ENCODE data around the gene SLC16A13.
"Not testable (repeated sequence)": the region's sequence is repeated elsewhere in the genome, so short reads cannot be mapped to it uniquely, and the experiment has no call there.

SLC16A13 gene

DNA sequence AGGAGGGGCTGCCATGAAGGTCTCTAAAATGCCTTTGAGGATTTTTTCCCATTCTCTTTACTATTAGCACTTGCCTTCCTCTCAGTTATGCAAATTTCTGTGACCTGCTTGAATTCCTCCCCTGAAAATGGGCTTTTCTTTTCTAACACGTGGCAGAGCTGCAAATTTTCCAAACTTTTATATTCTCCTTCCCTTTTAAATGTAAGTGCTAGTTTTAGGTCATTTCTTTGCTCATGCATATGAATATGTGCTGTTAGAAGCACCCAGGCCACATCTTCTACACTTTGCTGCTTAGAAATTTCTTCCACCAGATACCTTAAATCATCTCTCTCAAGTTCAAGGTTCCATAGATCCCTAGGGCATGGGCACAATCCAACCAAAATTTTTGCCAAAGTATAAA, 32.5 kb downstream of the SLC16A13 start:
- no peak for DNase-seq

DNA sequence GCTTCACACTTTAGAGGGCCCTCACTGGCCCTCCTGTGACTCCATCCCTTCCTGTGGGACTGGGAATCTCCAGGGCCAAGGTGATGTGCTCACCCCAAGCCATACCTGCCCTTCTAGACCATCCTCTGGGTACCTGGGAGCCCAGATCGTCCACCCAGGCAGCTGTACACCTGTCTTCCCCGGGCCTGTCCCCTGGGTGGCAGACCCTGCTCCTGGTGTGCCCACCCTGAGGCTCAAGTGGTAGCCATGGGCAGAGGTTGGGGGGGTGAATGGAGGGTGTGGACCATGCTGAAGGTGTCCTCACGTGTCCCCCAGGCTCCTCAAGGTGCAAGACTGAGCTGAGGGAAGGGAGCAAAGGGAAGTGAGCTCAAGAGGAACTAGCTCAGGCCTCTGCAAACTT, 34.9 kb downstream of the SLC16A13 start:
- no peak for DNase-seq

DNA sequence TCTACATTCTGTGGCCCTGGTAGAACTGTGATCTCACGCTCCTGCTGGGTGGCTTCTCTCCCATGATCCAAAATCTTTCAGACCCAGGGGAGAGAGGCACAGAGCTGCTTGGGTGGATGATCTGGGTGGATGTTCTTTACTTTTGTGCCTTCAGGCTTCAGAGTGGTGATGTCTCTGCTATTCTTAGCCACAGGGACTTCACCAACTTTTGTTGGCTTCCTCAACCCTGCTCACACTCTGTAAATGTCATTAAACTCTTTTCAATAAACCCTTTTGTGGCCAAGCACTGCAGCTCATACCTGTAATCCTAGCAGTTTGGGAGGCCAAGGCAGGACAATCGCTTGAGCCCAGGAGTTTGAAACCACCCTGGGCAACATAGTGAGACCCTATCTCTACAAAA, 36.6 kb downstream of the SLC16A13 start:
- no peak for DNase-seq

DNA sequence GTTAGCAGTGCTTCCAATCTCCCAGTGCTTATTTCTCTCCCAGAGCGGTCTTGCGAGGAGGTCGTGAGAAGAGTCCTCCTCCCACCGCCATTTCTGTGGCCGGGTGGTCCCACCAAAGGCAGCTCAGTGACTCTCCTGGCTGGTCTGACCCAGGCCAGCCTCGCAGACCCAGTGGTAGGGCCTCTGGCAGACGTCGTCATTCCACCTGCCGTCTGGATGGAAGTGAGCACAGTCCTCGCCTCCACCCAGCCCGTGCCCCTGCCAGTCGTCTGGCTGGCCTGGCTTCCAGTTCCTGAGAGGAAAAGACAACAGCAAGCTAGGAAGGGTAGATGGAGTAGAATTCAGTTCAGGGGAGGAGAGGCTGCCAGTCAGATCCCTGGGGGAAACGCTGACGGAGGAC, 39.1 kb downstream of the SLC16A13 start:
- no peak for DNase-seq

DNA sequence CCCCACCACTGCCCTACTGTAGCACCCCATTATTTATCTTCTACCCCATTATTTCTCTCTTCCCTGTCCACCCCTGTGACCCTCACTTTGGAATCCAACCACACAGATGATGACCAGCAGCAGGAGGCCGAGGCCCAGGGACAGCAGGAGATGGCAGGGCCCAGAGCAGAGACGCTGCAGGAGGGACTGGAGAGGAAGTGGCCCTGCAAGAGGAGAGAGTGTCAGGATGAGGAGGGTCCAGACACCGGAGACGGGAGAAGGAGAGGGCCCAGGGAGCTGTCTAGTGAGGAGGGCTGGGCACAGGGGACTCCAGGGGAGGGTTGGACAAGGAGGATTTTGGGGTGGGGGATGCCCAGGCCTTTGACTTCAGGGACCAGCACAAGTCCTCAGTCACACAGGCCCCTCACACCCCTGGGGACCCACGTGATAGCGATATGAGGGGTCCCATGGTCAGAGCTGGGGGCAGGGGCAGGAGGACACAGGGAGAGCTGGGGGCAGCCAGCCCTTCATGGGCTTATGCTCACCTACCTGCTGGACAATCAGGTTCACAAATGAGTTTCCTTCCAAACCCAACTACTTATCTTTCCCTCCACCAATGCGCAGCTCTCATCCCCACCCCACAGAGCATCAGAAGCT, 42.2 kb downstream of the SLC16A13 start:
- DNase-seq, result no peak

DNA sequence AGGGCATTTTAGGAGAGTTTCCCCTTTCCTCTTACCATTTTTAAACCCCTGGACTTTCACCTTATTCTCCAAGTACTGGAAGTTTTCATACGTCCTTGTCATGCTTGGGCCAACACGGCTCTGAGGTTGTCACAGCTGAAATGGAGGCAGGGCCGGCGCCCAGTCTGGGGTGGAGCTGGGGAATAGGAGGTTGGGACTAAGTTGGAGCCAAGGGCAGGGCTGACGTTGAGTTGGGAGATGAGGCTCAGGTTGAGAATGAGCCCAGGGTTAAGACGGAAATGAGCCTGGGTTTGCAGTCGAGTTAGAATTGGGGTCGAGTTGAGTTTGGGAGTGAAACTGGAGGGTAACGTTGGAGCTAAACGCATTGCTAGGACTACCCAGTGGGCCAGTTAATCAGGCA, 42.9 kb downstream of the SLC16A13 start:
- DNase-seq, result no peak

DNA sequence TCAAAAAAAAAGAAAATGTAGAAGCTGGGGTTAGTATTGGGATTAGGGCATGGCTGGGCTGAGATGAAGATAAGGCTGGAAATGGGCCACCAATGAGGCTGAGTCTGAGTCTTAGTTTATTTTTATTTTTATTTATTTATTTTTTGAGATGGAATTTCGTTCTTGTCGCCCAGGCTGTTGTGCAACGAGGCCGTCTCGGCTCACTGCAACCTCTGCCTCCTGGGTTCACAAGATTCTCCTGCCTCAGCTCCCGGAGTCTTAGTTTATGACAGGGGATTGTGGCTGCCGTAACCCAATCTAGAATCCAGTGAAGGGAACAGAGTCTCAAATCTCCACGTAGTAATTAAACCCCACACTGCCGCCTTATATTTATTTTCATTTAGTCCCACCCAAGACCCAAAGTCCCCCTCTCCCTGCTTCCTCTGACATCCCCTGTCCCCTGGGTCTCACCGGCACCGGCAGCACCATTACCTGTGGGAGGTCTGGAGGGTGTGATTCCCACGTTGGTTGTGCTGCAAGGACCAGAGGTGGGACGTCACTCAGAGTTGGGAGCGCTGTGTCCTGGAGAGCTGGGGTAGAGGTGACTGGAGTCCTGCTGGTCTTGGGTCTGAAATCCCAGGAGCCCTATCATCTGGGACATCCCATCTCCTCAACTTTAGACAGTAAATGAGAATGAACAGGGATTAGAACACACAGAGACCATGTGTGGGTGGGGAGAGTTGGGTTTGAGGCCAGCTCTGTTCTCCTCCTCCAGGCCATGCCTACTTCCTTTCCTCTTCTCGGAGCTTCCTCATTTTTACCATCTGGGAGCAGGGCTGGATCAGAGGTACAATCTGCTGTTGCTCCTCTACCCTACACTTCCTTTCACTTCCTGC, 44.0 kb downstream of the SLC16A13 start, which contains the start of gene CLEC10A:
TSS of gene CLEC10A (minus strand) at position 671 of the 875 bp plus-strand sequence. CDS start 1,439 bp downstream, outside the sequence.
- DNase-seq, result no peak

DNA sequence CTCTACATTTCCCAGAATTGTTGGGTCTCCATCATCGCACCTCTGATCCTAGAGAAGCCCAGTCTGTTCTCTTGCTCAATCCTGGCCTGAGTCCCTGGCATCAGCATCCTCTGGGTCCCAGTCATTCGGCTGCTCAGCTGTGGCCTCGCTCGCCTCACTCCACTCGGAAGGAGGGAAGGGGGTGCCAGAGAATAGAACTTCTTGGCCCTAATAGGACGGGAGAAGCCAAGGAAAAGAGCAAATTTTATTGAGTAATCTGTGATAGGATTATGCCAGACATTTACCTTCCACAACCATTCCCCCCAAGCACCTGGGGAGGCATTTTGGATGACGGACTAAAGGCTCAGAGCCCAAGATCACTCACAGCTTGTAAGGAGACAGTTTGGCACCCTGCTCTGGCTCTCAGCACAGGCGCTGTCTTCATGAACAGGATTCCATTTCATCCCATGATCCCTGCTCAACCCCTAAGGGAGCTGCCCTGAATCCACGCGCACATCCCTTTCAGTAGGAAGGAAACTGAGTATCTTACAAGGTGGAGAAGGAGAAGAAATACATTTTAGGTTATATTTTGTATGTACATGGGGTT, 44.7 kb downstream of the SLC16A13 start:
- DNase-seq, result no peak

DNA sequence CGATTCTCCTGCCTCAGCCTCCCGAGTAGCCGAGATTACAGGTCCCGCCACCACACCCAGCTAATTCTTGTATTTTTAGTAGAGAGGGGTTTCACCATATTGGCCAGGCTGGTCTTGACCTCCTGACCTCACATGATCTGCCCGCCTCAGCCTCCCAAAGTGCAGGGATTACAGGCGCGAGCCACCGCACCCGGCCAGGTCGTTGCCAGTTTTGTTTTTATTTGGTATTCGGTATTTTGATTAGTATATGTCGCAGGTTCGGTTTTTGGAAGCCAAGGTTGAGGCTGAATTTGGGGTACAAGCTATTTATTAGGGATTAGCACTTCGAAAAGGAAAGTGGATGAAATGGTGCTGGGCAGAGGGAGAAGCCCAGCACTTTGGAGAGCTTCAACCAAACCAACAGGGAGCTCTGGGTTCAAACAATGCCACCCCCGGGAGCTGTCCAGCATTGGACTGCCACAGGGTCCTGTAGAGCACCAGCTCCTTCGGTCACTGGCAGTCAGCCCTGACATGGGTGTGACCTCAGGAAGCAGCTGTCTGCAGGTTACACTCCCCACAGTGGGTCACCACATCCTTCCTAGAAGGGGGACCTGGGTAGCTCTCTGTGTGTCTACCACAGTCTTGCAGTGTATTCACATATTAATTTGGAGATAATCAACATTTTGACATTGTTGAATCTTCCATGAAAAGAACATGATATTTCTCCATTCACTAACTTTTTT, 45.7 kb downstream of the SLC16A13 start:
- peak; percentile 45 to 56 for DNase-seq

DNA sequence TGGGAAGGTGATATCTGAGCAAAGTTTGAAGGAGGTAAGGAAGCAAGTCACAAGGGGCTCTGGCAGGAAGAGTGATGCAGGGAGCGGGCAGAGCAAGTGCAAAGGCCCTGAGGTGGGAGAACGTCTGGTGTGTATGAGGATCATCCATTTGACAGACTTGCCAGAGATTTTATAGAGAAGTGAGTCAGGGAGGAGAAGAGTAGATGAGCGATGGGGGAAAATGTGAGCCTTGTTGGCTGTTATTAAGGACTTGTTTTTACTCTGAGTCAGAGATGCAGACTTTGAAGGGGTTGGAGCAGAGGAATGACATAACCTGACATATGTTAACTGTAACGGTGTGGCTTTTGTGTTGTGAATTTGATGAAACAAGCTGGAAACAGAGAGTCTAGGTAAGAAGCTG, 47.8 kb downstream of the SLC16A13 start:
- DNase-seq, result no peak

DNA sequence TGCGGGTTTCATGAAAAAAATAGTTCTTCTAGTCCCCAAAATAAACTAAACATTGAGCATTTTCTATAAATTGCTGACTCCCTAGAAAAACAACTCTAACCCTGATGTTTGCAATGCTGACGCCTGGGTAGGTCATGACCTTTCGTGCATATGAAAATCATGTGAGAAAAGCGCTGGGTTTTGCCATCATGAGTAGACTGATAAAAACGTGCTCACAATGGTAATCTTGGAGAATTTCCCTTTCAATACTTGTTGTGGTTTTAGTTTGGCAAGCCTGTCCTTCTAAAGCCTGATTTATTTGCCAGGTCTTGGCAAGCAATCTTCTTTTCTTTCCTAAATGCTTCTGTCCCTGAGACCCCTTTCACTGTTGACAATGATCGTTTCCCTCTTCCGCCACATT, 48.3 kb downstream of the SLC16A13 start:
- no peak for DNase-seq

DNA sequence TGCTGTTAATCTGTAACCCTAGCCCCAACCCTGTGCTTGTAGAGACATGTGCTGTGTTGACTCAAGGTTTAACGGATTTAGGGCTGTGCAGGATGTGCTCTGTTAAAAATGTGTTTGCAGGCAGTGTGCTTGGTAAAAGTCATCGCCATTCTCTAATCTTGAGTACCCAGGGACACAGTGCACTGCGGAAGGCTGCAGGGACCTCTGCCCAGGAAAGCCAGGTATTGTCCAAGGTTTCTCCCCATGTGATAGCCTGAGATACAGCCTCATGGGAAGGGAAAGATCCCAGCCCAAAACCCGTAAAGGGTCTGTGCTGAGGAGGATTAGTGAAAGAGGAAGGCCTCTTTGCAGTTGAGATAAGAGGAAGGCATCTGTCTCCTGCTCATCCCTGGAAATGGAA, 52.6 kb downstream of the SLC16A13 start:
- DNase-seq, result not testable (repeated sequence)

DNA sequence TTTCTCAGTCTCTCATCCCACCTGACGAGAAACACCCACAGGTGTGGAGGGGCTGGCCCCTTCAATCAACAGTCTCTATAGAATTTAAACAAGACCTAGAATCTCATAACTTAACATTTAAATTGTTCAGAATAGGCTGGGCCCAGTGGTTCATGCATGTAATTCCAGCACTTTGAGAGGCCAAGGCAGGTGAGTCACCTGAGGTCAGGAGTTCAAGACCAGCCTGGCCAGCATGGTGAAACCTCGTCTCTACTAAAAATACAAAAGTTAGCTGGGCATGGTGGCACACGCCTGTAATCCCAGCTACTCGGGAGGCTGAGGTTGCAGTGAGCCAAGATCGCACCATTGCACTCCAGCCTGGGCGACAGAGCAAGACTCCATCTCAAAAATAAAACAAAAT, 53.8 kb downstream of the SLC16A13 start:
- not testable (repeated sequence) for DNase-seq
